ENCODE measurements around the gene MS4A15. TPM values are rescaled to one million over a fixed set of nuclear protein-coding genes. Genes with fewer than 3 reads are reported as not detected.

The MS4A15 gene
- total RNA-seq, 1 donor from 2014 or later, result not detected

- no peak for DNase-seq (ENCODE audit: low spot score)
- no peak within 1 kb of the TSS for H3K9ac ChIP-seq
- Mint-ChIP-seq H3K4me1 (peaks cover 15% of the 10 kb centered on the region), H3K27me3 (ENCODE audit: insufficient read depth, low read depth) (peaks cover 4% of the 10 kb centered on the region), H3K36me3 (no peaks in the 10 kb centered on the region), H3K27ac (peak within 1 kb of the TSS; percentile 64), H3K4me3 (no peak within 1 kb of the TSS), H3K9me3 (peaks cover 1% of the 10 kb centered on the region)
- no peak within 1 kb of the TSS for H3K4me2 ChIP-seq
- no peaks in the 10 kb centered on the region for H4K20me1 ChIP-seq (ENCODE audit: low read depth)
- H3K27ac ChIP-seq, result no peak within 1 kb of the TSS
- TF ChIP-seq EZH2phosphoT487 (IDR thresholded peaks at IDR 0.05) (no peak), CTCF (IDR thresholded peaks at IDR 0.05) (no peak), EZH2 (IDR thresholded peaks at IDR 0.05) (no peak)
- no peaks in the 10 kb centered on the region for H3K4me1 ChIP-seq
- H3F3A ChIP-seq (ENCODE audit: low read depth), result no peaks in the 10 kb centered on the region
- H3K79me2 ChIP-seq (ENCODE audit: low read depth), result no peaks in the 10 kb centered on the region
- no peaks in the 10 kb centered on the region for H3K9me3 ChIP-seq (ENCODE audit: low read depth)
- no peaks in the 10 kb centered on the region for H3K27me3 ChIP-seq
- no peak within 1 kb of the TSS for H2AFZ ChIP-seq (replicated peaks)
- H3K36me3 ChIP-seq, result no peaks in the 10 kb centered on the region
- H3K4me3 ChIP-seq, result no peak within 1 kb of the TSS
These were observed 28.5 kb downstream of the MS4A15 start, which contains the start of gene MS4A10 for GRCh38 chr11:60785136-60785535. MS4A10 (plus strand) TSS chr11:60785333; CDS start chr11:60790336, 5,003 bp downstream.

GRCh38 chr11:60785806-60786361, 29.2 kb downstream of the MS4A15 start:
- Mint-ChIP-seq H3K36me3 (no peaks in the 10 kb centered on the region), H3K27ac (peak overlapping the region; percentile 64), H3K4me3 (no peak overlapping the region), H3K27me3 (ENCODE audit: insufficient read depth, low read depth) (peaks cover 6% of the 10 kb centered on the region), H3K4me1 (peaks cover 15% of the 10 kb centered on the region), H3K9me3 (peaks cover 4% of the 10 kb centered on the region)
- no peak overlapping the region for H3K9ac ChIP-seq
- no peaks in the 10 kb centered on the region for H4K20me1 ChIP-seq (ENCODE audit: low read depth)
- no peaks in the 10 kb centered on the region for H3K9me3 ChIP-seq (ENCODE audit: low read depth)
- H3K4me1 ChIP-seq, result no peaks in the 10 kb centered on the region
- no peak overlapping the region for H3K4me2 ChIP-seq
- TF ChIP-seq EZH2phosphoT487 (IDR thresholded peaks at IDR 0.05) (no peak), CTCF (IDR thresholded peaks at IDR 0.05) (no peak), EZH2 (IDR thresholded peaks at IDR 0.05) (no peak)
- H3K4me3 ChIP-seq, result no peak overlapping the region
- H2AFZ ChIP-seq (replicated peaks), result no peak overlapping the region
- no peaks in the 10 kb centered on the region for H3K79me2 ChIP-seq (ENCODE audit: low read depth)
- no peaks in the 10 kb centered on the region for H3K36me3 ChIP-seq
- no peaks in the 10 kb centered on the region for H3K27me3 ChIP-seq
- no peak for DNase-seq (ENCODE audit: low spot score)
- no peaks in the 10 kb centered on the region for H3F3A ChIP-seq (ENCODE audit: low read depth)
- H3K27ac ChIP-seq, result no peak overlapping the region

- H3K9me3 Mint-ChIP-seq, result peaks cover 14% of the 10 kb centered on the region
- H3K79me2 ChIP-seq (ENCODE audit: low read depth), result no peaks in the 10 kb centered on the region
- no peaks in the 10 kb centered on the region for H3F3A ChIP-seq (ENCODE audit: low read depth)
- no peak overlapping the region for H3K4me3 ChIP-seq
- H2AFZ ChIP-seq (replicated peaks), result no peak overlapping the region
- H3K4me1 Mint-ChIP-seq, result peaks cover 15% of the 10 kb centered on the region
- H3K36me3 ChIP-seq, result no peaks in the 10 kb centered on the region
- no peak overlapping the region for H3K4me3 Mint-ChIP-seq
- H3K9ac ChIP-seq, result no peak overlapping the region
- no peak overlapping the region for H3K27ac Mint-ChIP-seq
- no peaks in the 10 kb centered on the region for H3K27me3 ChIP-seq
- DNase-seq (ENCODE audit: low spot score), result no peak
- H3K4me2 ChIP-seq, result no peak overlapping the region
- H3K9me3 ChIP-seq (ENCODE audit: low read depth), result no peaks in the 10 kb centered on the region
- no peaks in the 10 kb centered on the region for H4K20me1 ChIP-seq (ENCODE audit: low read depth)
- H3K4me1 ChIP-seq, result no peaks in the 10 kb centered on the region
- H3K36me3 Mint-ChIP-seq, result no peaks in the 10 kb centered on the region
- no peak overlapping the region for H3K27ac ChIP-seq
- H3K27me3 Mint-ChIP-seq (ENCODE audit: insufficient read depth, low read depth), result peaks cover 6% of the 10 kb centered on the region
- no peak for TF ChIP-seq EZH2phosphoT487 (IDR thresholded peaks at IDR 0.05)
- TF ChIP-seq EZH2 (IDR thresholded peaks at IDR 0.05), result no peak
- no peak for TF ChIP-seq CTCF (IDR thresholded peaks at IDR 0.05)
These were observed 30.3 kb downstream of the MS4A15 start for GRCh38 chr11:60786811-60787567.
